HepG2 (cell line): ENCODE measurements around the gene BUD23. TPM values are rescaled to one million over a fixed set of nuclear protein-coding genes. Genes with fewer than 3 reads are reported as not detected.

Experiments
- AKAP8 ChIP-seq: sonication (generic); formaldehyde crosslinking; IDR thresholded peaks from 2 replicates; pipeline ENCODE4 v1.5.1; 2020; ENCODE audit warnings: mild to moderate bottlenecking, missing genetic modification reagents
- ATF1 ChIP-seq: IDR thresholded peaks from 2 replicates; pipeline ENCODE4 v1.6.1; 2016; ENCODE audit warnings: mild to moderate bottlenecking, control low read depth
- BORCS8-MEF2B ChIP-seq: sonication (generic); formaldehyde crosslinking; IDR thresholded peaks from 2 replicates; pipeline ENCODE4 v1.8.0; 2022; ENCODE audit warnings: mild to moderate bottlenecking, missing genetic modification reagents
- ETV5 ChIP-seq: IDR thresholded peaks from 2 replicates; pipeline ENCODE4 v1.6.1; 2018; ENCODE audit warnings: missing biosample characterization, missing genetic modification reagents, inconsistent platforms, borderline replicate concordance
- HNRNPL ChIP-seq: fragments of 200-400 bp; formaldehyde crosslinking; IDR thresholded peaks from 2 replicates; pipeline ENCODE4 v1.6.1; 2017; ENCODE audit warnings: mild to moderate bottlenecking, low read depth, low read length
- HOXA3 ChIP-seq: sonication (generic); formaldehyde crosslinking; IDR thresholded peaks from 2 replicates; pipeline ENCODE4 v1.5.0; 2020; ENCODE audit warnings: missing genetic modification reagents
- RXRB ChIP-seq: IDR thresholded peaks from 2 replicates; pipeline ENCODE4 v1.6.1; 2016; ENCODE audit warnings: borderline replicate concordance, missing genetic modification reagents, missing compliant biosample characterization
- TRAFD1 ChIP-seq: sonication (generic); formaldehyde crosslinking; IDR thresholded peaks from 2 replicates; pipeline ENCODE4 v1.5.1; 2020; ENCODE audit warnings: missing genetic modification reagents, mild to moderate bottlenecking, borderline replicate concordance
- YEATS2 ChIP-seq: sonication (generic); formaldehyde crosslinking; IDR thresholded peaks from 2 replicates; pipeline ENCODE4 v1.4.0; 2020; ENCODE audit warnings: missing genetic modification reagents, borderline replicate concordance
- ZBTB42 ChIP-seq: sonication (generic); formaldehyde crosslinking; IDR thresholded peaks from 2 replicates; pipeline ENCODE4 v1.5.0; 2020; ENCODE audit warnings: mild to moderate bottlenecking, missing genetic modification reagents
- ZEB1 ChIP-seq: IDR thresholded peaks from 2 replicates; pipeline ENCODE4 v1.6.1; 2012; ENCODE audit warnings: mild to moderate bottlenecking, low read depth, inconsistent platforms; ENCODE audit not compliant: insufficient replicate concordance
- ZNF256 ChIP-seq: sonication (generic); formaldehyde crosslinking; conservative IDR thresholded peaks from 2 replicates; pipeline ENCODE4 v1.4.0; 2020; ENCODE audit warnings: missing genetic modification reagents
- ZNF30 ChIP-seq: sonication (generic); formaldehyde crosslinking; IDR thresholded peaks from 2 replicates; pipeline ENCODE4 v1.5.0; 2020; ENCODE audit warnings: mild to moderate bottlenecking, missing genetic modification reagents
- ZSCAN22 ChIP-seq: sonication (generic); formaldehyde crosslinking; IDR thresholded peaks from 2 replicates; pipeline ENCODE4 v1.4.0; 2020; ENCODE audit warnings: mild to moderate bottlenecking, missing genetic modification reagents
- polyA plus RNA-seq, 8 experiments: library from polyadenylated mRNA; depleted of rRNA in 3 of 8; stranded (reverse) in 7 of 8; unstranded in 1 of 8; fragments of >200 nt; fragmentation: Illumina TruSeq in 4 of 8; extraction: Trizol in 4 of 8; gene quantifications; 2 replicates each; pipeline versions ENCODE4 v1.2.1 to v1.2.3, GENCODE V29; 2011 to 2016; ENCODE audit warnings: low read depth in 4 of 8, missing spikeins in 1 of 8, mixed read lengths in 1 of 8; ENCODE audit not compliant: insufficient read depth in 1 of 8
- total RNA-seq, 5 experiments: library from RNA; depleted of rRNA; stranded (reverse); fragments of >200 nt; fragmentation: Illumina TruSeq; extraction: Trizol; gene quantifications; 2 replicates each; pipeline ENCODE4 v1.2.3, GENCODE V29; 2016; ENCODE audit warnings: low read depth in 1 of 5
- TF ChIP-seq, protein P1 (sequence below): sonication (generic); IDR thresholded peaks from 2 replicates; pipeline ENCODE4 v1.6.1; 2016; ENCODE audit warnings: low read depth, borderline replicate concordance
- TF ChIP-seq, protein P2 (sequence below): sonication (generic); formaldehyde crosslinking; IDR thresholded peaks from 2 replicates; pipeline ENCODE4 v1.4.0; 2020; ENCODE audit warnings: mild to moderate bottlenecking, low read depth, missing genetic modification reagents
- TF ChIP-seq, protein P3 (sequence below): sonication (generic); formaldehyde crosslinking; IDR thresholded peaks from 2 replicates; pipeline ENCODE4 v1.5.1; 2020; ENCODE audit warnings: mild to moderate bottlenecking, missing genetic modification reagents, moderate library complexity
- TF ChIP-seq, protein P4 (sequence below): sonication (generic); formaldehyde crosslinking; IDR thresholded peaks from 2 replicates; pipeline ENCODE4 v1.4.0; 2020; ENCODE audit warnings: missing genetic modification reagents

The BUD23 gene
- total and polyA plus RNA-seq, 2 of the 13 experiments (the other 11 are each of a cell fraction or from before 2014, with no cell fraction given), result 47.5 to 54.5 TPM

- TF ChIP-seq TRAFD1 (no peak), HNRNPL (peak; percentile 89), ETV5 (CRISPR knock-in tag) (peak; percentile 10), YEATS2 (CRISPR knock-in tag) (no peak), BORCS8-MEF2B (no peak), AKAP8 (no peak), ZNF30 (CRISPR knock-in tag) (no peak), ZBTB42 (CRISPR knock-in tag) (no peak), ZEB1 (peak; percentile 95), HOXA3 (CRISPR knock-in tag) (peak; percentile 52; the same call in 1 of the 2 replicates), ZSCAN22 (CRISPR knock-in tag) (no peak), RXRB (CRISPR knock-in tag) (peak; percentile 7; the same call in 1 of the 2 replicates), ZNF256 (CRISPR knock-in tag) (no peak), ATF1 (CRISPR knock-in tag) (no peak)
- TF ChIP-seq, protein P1, sequence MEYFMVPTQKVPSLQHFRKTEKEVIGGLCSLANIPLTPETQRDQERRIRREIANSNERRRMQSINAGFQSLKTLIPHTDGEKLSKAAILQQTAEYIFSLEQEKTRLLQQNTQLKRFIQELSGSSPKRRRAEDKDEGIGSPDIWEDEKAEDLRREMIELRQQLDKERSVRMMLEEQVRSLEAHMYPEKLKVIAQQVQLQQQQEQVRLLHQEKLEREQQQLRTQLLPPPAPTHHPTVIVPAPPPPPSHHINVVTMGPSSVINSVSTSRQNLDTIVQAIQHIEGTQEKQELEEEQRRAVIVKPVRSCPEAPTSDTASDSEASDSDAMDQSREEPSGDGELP, result peak; percentile 94
- TF ChIP-seq, protein P2, sequence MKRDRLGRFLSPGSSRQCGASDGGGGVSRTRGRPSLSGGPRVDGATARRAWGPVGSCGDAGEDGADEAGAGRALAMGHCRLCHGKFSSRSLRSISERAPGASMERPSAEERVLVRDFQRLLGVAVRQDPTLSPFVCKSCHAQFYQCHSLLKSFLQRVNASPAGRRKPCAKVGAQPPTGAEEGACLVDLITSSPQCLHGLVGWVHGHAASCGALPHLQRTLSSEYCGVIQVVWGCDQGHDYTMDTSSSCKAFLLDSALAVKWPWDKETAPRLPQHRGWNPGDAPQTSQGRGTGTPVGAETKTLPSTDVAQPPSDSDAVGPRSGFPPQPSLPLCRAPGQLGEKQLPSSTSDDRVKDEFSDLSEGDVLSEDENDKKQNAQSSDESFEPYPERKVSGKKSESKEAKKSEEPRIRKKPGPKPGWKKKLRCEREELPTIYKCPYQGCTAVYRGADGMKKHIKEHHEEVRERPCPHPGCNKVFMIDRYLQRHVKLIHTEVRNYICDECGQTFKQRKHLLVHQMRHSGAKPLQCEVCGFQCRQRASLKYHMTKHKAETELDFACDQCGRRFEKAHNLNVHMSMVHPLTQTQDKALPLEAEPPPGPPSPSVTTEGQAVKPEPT, result no peak
- TF ChIP-seq, protein P3, sequence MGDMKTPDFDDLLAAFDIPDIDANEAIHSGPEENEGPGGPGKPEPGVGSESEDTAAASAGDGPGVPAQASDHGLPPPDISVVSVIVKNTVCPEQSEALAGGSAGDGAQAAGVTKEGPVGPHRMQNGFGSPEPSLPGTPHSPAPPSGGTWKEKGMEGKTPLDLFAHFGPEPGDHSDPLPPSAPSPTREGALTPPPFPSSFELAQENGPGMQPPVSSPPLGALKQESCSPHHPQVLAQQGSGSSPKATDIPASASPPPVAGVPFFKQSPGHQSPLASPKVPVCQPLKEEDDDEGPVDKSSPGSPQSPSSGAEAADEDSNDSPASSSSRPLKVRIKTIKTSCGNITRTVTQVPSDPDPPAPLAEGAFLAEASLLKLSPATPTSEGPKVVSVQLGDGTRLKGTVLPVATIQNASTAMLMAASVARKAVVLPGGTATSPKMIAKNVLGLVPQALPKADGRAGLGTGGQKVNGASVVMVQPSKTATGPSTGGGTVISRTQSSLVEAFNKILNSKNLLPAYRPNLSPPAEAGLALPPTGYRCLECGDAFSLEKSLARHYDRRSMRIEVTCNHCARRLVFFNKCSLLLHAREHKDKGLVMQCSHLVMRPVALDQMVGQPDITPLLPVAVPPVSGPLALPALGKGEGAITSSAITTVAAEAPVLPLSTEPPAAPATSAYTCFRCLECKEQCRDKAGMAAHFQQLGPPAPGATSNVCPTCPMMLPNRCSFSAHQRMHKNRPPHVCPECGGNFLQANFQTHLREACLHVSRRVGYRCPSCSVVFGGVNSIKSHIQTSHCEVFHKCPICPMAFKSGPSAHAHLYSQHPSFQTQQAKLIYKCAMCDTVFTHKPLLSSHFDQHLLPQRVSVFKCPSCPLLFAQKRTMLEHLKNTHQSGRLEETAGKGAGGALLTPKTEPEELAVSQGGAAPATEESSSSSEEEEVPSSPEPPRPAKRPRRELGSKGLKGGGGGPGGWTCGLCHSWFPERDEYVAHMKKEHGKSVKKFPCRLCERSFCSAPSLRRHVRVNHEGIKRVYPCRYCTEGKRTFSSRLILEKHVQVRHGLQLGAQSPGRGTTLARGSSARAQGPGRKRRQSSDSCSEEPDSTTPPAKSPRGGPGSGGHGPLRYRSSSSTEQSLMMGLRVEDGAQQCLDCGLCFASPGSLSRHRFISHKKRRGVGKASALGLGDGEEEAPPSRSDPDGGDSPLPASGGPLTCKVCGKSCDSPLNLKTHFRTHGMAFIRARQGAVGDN (CRISPR knock-in tag), result peak; percentile 74
- TF ChIP-seq, protein P4, sequence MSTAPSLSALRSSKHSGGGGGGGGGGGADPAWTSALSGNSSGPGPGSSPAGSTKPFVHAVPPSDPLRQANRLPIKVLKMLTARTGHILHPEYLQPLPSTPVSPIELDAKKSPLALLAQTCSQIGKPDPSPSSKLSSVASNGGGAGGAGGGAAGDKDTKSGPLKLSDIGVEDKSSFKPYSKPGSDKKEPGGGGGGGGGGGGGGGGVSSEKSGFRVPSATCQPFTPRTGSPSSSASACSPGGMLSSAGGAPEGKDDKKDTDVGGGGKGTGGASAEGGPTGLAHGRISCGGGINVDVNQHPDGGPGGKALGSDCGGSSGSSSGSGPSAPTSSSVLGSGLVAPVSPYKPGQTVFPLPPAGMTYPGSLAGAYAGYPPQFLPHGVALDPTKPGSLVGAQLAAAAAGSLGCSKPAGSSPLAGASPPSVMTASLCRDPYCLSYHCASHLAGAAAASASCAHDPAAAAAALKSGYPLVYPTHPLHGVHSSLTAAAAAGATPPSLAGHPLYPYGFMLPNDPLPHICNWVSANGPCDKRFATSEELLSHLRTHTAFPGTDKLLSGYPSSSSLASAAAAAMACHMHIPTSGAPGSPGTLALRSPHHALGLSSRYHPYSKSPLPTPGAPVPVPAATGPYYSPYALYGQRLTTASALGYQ (CRISPR knock-in tag), result no peak
These were observed 59.6 kb downstream of the BUD23 start (continued) for GRCh38 chr7:73742753-73743641.
